Measurements from ENCODE around the gene ERBB4. TPM values are rescaled to one million over a fixed set of nuclear protein-coding genes. Genes with fewer than 3 reads are reported as not detected.
"Not testable (repeated sequence)": the region's sequence is repeated elsewhere in the genome, so short reads cannot be mapped to it uniquely, and the experiment has no call there.

The ERBB4 gene
- total RNA-seq, 1 donor from 2014 or later: 0.36 TPM

DNA sequence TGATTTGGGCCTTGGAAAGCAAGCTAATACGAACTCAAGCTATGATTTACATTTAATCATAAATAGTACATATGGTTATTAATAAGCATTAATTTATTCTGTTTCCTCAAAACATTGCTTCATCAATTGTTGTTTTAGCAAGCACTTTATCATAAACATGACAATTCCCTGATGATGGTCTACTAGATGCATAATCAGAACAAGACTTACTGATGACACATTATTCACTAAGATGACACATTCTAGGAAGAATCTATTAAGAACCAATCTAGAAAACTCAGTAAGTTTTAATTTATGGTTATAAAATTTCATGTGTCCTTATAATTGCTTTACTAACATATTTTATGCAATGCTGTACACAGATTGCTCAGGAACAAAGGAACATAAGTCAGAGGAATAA lies 815.2 kb downstream of the ERBB4 start:
- TF ChIP-seq, protein P1, sequence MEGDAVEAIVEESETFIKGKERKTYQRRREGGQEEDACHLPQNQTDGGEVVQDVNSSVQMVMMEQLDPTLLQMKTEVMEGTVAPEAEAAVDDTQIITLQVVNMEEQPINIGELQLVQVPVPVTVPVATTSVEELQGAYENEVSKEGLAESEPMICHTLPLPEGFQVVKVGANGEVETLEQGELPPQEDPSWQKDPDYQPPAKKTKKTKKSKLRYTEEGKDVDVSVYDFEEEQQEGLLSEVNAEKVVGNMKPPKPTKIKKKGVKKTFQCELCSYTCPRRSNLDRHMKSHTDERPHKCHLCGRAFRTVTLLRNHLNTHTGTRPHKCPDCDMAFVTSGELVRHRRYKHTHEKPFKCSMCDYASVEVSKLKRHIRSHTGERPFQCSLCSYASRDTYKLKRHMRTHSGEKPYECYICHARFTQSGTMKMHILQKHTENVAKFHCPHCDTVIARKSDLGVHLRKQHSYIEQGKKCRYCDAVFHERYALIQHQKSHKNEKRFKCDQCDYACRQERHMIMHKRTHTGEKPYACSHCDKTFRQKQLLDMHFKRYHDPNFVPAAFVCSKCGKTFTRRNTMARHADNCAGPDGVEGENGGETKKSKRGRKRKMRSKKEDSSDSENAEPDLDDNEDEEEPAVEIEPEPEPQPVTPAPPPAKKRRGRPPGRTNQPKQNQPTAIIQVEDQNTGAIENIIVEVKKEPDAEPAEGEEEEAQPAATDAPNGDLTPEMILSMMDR (IDR thresholded peaks at IDR 0.05; ENCODE audit: unreplicated experiment): no peak
- Mint-ChIP-seq H3K4me1 (ENCODE audit: unreplicated experiment) (no peaks in the 10 kb centered on the region), H3K27ac (ENCODE audit: unreplicated experiment) (no peak overlapping the region), H3K27me3 (ENCODE audit: unreplicated experiment) (no peaks in the 10 kb centered on the region), H3K4me3 (ENCODE audit: unreplicated experiment) (no peak overlapping the region), H3K36me3 (ENCODE audit: low read depth, unreplicated experiment) (no peaks in the 10 kb centered on the region), H3K9me3 (ENCODE audit: unreplicated experiment) (no peaks in the 10 kb centered on the region)
- no peak for DNase-seq (ENCODE audit: low spot score)

DNA sequence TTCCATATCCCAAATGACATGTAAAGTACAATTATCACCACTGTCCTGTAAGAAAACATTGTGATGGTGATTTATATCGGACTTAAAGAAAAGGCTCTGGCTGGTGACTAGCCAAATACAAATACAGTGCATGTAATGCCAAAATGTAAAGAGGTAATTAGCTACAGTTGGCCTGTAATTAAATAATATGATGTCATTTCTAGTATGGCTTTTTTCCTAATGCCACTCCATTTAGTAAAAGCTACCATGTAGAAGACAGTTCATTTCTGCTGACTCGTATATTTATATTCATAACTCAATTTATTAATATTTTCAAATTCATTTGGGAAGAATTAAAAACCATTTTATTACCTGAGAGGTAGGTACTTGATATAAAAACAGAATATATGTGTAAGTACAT lies 815.7 kb downstream of the ERBB4 start:
- no peaks in the 10 kb centered on the region for H3K4me1 Mint-ChIP-seq (ENCODE audit: unreplicated experiment)
- TF ChIP-seq, protein P1 (IDR thresholded peaks at IDR 0.05; ENCODE audit: unreplicated experiment): no peak
- no peak overlapping the region for H3K27ac Mint-ChIP-seq (ENCODE audit: unreplicated experiment)
- no peaks in the 10 kb centered on the region for H3K27me3 Mint-ChIP-seq (ENCODE audit: unreplicated experiment)
- no peaks in the 10 kb centered on the region for H3K36me3 Mint-ChIP-seq (ENCODE audit: low read depth, unreplicated experiment)
- no peak for DNase-seq (ENCODE audit: low spot score)
- H3K4me3 Mint-ChIP-seq (ENCODE audit: unreplicated experiment): no peak overlapping the region
- H3K9me3 Mint-ChIP-seq (ENCODE audit: unreplicated experiment): no peaks in the 10 kb centered on the region

DNA sequence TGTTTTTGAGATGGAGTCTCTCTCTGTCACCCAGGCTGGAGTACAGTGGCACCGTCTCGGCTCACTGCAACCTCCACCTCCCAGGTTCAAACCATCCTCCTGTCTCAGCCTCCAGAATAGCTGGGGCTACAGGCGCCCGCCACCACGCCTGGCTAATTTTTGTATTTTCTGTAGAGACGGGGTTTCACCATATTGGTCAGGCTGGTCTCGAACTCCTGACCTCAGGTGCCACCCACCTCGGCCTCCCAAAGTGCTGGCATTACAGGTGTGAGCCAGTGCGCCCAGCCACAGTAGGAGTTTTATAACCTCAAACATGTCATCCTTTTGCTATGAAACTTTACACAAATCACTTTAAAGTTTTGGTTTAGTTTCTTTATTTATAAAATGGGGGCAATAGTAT lies 816.7 kb downstream of the ERBB4 start:
- not testable (repeated sequence) for H3K9me3 Mint-ChIP-seq (ENCODE audit: unreplicated experiment); H3K36me3 Mint-ChIP-seq (ENCODE audit: low read depth, unreplicated experiment); H3K27me3 Mint-ChIP-seq (ENCODE audit: unreplicated experiment); H3K27ac Mint-ChIP-seq (ENCODE audit: unreplicated experiment); H3K4me1 Mint-ChIP-seq (ENCODE audit: unreplicated experiment); DNase-seq (ENCODE audit: low spot score); H3K4me3 Mint-ChIP-seq (ENCODE audit: unreplicated experiment)

DNA sequence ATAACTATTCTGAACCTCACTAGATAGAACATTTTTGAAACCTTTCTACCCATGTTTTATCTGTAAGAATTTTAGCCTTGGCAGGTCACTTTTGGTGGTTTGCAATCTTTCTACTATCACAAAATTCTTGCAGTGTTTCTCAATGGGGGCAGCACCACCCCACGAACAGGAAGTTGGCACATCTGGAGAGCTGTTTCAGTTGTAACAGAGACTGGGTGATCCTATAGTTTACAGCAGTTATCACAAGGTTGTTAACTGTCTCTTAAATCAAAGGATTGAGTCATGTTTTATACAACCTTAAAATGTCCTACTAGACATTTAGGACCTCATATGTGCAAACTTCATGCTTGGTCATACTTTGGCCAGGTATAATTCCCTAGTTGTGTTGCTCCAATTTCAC lies 829.2 kb downstream of the ERBB4 start:
- TF ChIP-seq, protein P1 (IDR thresholded peaks at IDR 0.05; ENCODE audit: unreplicated experiment): no peak
- H3K36me3 Mint-ChIP-seq (ENCODE audit: low read depth, unreplicated experiment): no peaks in the 10 kb centered on the region
- H3K27ac Mint-ChIP-seq (ENCODE audit: unreplicated experiment): no peak overlapping the region
- H3K4me3 Mint-ChIP-seq (ENCODE audit: unreplicated experiment): no peak overlapping the region
- DNase-seq (ENCODE audit: low spot score): no peak
- no peaks in the 10 kb centered on the region for H3K27me3 Mint-ChIP-seq (ENCODE audit: unreplicated experiment)
- no peaks in the 10 kb centered on the region for H3K4me1 Mint-ChIP-seq (ENCODE audit: unreplicated experiment)
- no peaks in the 10 kb centered on the region for H3K9me3 Mint-ChIP-seq (ENCODE audit: unreplicated experiment)

DNA sequence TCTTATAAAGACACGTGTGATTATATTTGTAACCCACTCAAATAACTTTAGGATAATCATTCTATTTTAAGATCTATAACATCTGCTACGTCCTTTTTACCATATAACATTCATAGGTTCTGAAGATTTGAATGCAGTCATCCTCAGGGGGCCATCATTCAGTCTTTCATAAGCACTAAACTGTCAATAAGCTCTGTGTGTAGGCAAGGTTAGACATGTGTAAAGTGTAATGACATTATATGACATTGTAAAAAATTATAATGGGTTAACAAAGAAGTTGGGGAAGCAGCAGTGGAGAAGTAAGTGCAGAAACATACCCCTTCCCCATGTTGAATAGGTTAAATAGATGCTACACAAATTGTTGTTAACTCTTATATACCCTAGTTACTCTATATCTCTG lies 845.9 kb downstream of the ERBB4 start:
- TF ChIP-seq, protein P1 (IDR thresholded peaks at IDR 0.05; ENCODE audit: unreplicated experiment): no peak
- no peaks in the 10 kb centered on the region for H3K4me1 Mint-ChIP-seq (ENCODE audit: unreplicated experiment)
- H3K4me3 Mint-ChIP-seq (ENCODE audit: unreplicated experiment): no peak overlapping the region
- no peaks in the 10 kb centered on the region for H3K27me3 Mint-ChIP-seq (ENCODE audit: unreplicated experiment)
- H3K27ac Mint-ChIP-seq (ENCODE audit: unreplicated experiment): no peak overlapping the region
- no peaks in the 10 kb centered on the region for H3K36me3 Mint-ChIP-seq (ENCODE audit: low read depth, unreplicated experiment)
- H3K9me3 Mint-ChIP-seq (ENCODE audit: unreplicated experiment): no peaks in the 10 kb centered on the region
- DNase-seq (ENCODE audit: low spot score): no peak

DNA sequence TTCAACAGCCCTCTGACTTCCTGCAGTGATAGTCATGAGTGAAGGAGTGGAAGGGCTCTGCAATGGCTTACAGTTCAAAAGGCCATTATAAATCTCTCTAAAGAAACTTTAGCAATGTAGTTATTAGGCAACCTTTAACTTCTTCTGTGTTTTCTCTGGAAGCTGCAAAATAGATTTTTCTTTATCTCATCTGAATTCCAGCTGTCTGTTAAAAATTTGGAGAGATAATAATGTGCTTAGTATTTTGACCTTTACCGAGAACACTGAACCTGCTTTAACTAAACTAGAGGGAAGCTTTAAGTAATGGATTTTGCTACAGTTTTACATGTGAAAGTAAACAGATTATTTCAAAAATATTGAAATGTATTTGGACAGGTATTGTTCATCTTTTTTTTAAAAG lies 847.9 kb downstream of the ERBB4 start:
- no peaks in the 10 kb centered on the region for H3K27me3 Mint-ChIP-seq (ENCODE audit: unreplicated experiment)
- no peak overlapping the region for H3K4me3 Mint-ChIP-seq (ENCODE audit: unreplicated experiment)
- H3K9me3 Mint-ChIP-seq (ENCODE audit: unreplicated experiment): no peaks in the 10 kb centered on the region
- no peaks in the 10 kb centered on the region for H3K4me1 Mint-ChIP-seq (ENCODE audit: unreplicated experiment)
- TF ChIP-seq, protein P1 (IDR thresholded peaks at IDR 0.05; ENCODE audit: unreplicated experiment): no peak
- H3K36me3 Mint-ChIP-seq (ENCODE audit: low read depth, unreplicated experiment): no peaks in the 10 kb centered on the region
- H3K27ac Mint-ChIP-seq (ENCODE audit: unreplicated experiment): no peak overlapping the region
- DNase-seq (ENCODE audit: low spot score): no peak
